K562 (cell line): ENCODE data around the gene RUNX3. TPM values are rescaled to one million over a fixed set of nuclear protein-coding genes. Genes with fewer than 3 reads are reported as not detected.

Experiments used
- DDX20 ChIP-seq: fragments of 450-650 bp; IDR thresholded peaks from 2 replicates; pipeline ENCODE4 v1.6.1; 2016; ENCODE audit warnings: missing genetic modification characterization, low read depth, mild to moderate bottlenecking, missing compliant biosample characterization, moderate library complexity
- JUN ChIP-seq, 2 experiments: sonication (generic) in 1 of 2; formaldehyde crosslinking in 1 of 2; IDR thresholded peaks; 2 replicates each; pipeline versions ENCODE4 v1.6.1 to v1.8.0; 2012 to 2022; ENCODE audit warnings: borderline replicate concordance in 2 of 2, mild to moderate bottlenecking in 2 of 2, improper control_type of control experiment in 1 of 2, low read depth in 1 of 2, low read length in 1 of 2, missing genetic modification reagents in 1 of 2
- MXD1 ChIP-seq: fragments of 250-450 bp; sonication (Bioruptor Pico); IDR thresholded peaks from 2 replicates; pipeline ENCODE4 v1.8.0; 2021; ENCODE audit warnings: borderline replicate concordance, mild to moderate bottlenecking, moderate library complexity; ENCODE audit not compliant: poor library complexity, severe bottlenecking
- NFYB ChIP-seq: IDR thresholded peaks from 2 replicates; pipeline ENCODE4 v1.6.1; 2011; ENCODE audit warnings: mild to moderate bottlenecking, moderate library complexity; ENCODE audit not compliant: insufficient read length; ENCODE audit errors: extremely low read depth
- PPARD ChIP-seq: fragments of 250-450 bp; sonication (Bioruptor Pico); IDR thresholded peaks from 2 replicates; pipeline ENCODE4 v1.8.0; 2022; ENCODE audit warnings: inconsistent platforms, mild to moderate bottlenecking, moderate library complexity
- RNF2 ChIP-seq: sonication (generic); IDR thresholded peaks from 2 replicates; pipeline ENCODE4 v1.6.1; 2016
- ZBTB1 ChIP-seq: sonication (generic); formaldehyde crosslinking; IDR thresholded peaks from 2 replicates; pipeline ENCODE4 v1.8.1; 2023; ENCODE audit warnings: missing genetic modification reagents, low read depth, mild to moderate bottlenecking, borderline replicate concordance
- ZNF696 ChIP-seq: fragments of 250-450 bp; sonication (Bioruptor Pico); conservative IDR thresholded peaks from 2 replicates; pipeline ENCODE4 v1.4.0; 2020; ENCODE audit warnings: mild to moderate bottlenecking, moderate library complexity
- polyA plus RNA-seq, 8 experiments: library from polyadenylated mRNA; depleted of rRNA in 4 of 8; stranded (reverse) in 5 of 8; unstranded in 3 of 8; fragments of >200 nt; fragmentation: Nextera tagmentation in 2 of 8; fragmentation: Illumina TruSeq in 1 of 8; extraction: Ambion mirVana in 2 of 8; extraction: Trizol in 1 of 8; gene quantifications; 2 replicates each; pipeline versions ENCODE4 v1.2.1 to v1.2.3, GENCODE V29; 2011 to 2014; ENCODE audit warnings: inconsistent platforms in 1 of 8, missing spikeins in 1 of 8
- total RNA-seq, 7 experiments: library from RNA; depleted of rRNA in 6 of 7; stranded (reverse); fragments of >200 nt in 6 of 7; fragmentation: Illumina TruSeq in 2 of 7; extraction: Trizol in 2 of 7; gene quantifications; 2 replicates each; pipeline versions ENCODE4 v1.2.1 to v1.2.3, GENCODE V29; 2011 to 2021; ENCODE audit warnings: low replicate concordance in 1 of 7
- TF ChIP-seq, protein P1 (sequence below), 2 experiments: fragments of 450-650 bp in 1 of 2; sonication (generic) in 1 of 2; formaldehyde crosslinking in 1 of 2; IDR thresholded peaks; 2 replicates each; pipeline versions ENCODE4 v1.7.1 to v1.9.0; 2016 to 2022; ENCODE audit warnings: inconsistent platforms in 1 of 2, mild to moderate bottlenecking in 1 of 2, missing genetic modification reagents in 1 of 2

The RUNX3 gene
- total and polyA plus RNA-seq, 9 of the 15 experiments (the other 6 are each of a cell fraction or from before 2014, with no cell fraction given): 0.01 to 0.64 (median 0.09) TPM

DNA sequence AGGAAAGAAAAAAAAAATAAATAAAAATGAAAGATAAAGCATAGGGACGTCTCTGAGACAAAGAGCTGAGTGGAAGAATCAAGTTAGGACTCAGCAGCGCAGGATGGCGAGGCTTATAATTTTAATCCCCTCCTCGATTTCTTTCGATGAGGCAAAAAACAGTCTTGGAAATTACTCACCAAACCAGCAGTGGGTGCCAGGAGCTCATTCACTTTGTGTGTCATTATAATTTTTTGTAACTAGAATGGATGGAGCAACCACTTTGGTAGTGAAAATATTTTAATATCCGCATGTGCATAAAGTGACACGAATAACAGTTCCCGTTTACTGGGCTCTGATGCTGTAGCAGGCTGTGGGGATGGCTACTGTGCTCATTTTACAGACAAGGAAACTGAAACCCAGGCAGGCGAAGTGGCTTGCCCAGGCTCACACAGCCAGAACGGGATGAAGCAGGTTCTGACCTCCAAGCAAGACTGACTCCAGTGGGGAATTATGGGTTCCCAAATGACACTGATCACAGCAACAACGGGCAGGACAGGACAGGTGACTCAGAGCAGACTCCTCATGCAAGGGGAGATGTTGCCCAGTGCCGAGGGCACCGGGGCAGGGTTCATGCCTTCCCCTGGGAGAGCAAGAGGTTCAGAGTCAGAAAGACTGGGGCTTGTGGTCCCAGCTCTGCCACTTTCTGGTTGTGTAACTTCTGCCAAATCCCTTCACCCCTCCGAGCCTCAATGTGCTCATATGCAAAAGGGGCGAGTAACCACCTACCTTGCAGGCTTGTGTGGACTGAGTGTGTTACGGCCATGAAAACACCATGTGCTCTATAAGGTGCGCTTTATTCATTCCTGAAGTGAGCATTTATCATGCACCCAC lies 63.6 kb downstream of the RUNX3 start (continued):
- TF ChIP-seq, protein P1, sequence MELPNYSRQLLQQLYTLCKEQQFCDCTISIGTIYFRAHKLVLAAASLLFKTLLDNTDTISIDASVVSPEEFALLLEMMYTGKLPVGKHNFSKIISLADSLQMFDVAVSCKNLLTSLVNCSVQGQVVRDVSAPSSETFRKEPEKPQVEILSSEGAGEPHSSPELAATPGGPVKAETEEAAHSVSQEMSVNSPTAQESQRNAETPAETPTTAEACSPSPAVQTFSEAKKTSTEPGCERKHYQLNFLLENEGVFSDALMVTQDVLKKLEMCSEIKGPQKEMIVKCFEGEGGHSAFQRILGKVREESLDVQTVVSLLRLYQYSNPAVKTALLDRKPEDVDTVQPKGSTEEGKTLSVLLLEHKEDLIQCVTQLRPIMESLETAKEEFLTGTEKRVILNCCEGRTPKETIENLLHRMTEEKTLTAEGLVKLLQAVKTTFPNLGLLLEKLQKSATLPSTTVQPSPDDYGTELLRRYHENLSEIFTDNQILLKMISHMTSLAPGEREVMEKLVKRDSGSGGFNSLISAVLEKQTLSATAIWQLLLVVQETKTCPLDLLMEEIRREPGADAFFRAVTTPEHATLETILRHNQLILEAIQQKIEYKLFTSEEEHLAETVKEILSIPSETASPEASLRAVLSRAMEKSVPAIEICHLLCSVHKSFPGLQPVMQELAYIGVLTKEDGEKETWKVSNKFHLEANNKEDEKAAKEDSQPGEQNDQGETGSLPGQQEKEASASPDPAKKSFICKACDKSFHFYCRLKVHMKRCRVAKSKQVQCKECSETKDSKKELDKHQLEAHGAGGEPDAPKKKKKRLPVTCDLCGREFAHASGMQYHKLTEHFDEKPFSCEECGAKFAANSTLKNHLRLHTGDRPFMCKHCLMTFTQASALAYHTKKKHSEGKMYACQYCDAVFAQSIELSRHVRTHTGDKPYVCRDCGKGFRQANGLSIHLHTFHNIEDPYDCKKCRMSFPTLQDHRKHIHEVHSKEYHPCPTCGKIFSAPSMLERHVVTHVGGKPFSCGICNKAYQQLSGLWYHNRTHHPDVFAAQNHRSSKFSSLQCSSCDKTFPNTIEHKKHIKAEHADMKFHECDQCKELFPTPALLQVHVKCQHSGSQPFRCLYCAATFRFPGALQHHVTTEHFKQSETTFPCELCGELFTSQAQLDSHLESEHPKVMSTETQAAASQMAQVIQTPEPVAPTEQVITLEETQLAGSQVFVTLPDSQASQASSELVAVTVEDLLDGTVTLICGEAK (IDR thresholded peaks at IDR 0.05): no peak
- TF ChIP-seq, protein P1 (CRISPR knock-in tag; IDR thresholded peaks at IDR 0.05): no peak
- TF ChIP-seq DDX20 (tag) (no peak), ZBTB1 (no peak), MXD1 (no peak), JUN (IDR thresholded peaks at IDR 0.05; ENCODE audit: borderline replicate concordance, low read depth, low read length) (no peak), JUN (CRISPR knock-in tag; IDR thresholded peaks at IDR 0.05; ENCODE audit: borderline replicate concordance) (no peak), PPARD (CRISPR knock-in tag) (no peak), RNF2 (no peak), NFYB (no peak), ZNF696 (CRISPR knock-in tag) (no peak)
